PC-3 (cell line): ENCODE results near the gene IZUMO3. TPM values are rescaled to one million over a fixed set of nuclear protein-coding genes. Genes with fewer than 3 reads are reported as not detected.

Experiments used
- ATAC-seq: fragments of 200-7000 bp; cut with Tn5 transposase; 2 replicates; pipeline ENCODE4 v1.9.1; 2020; ENCODE audit warnings: mild to moderate bottlenecking, moderate library complexity
- BruUV-seq: library from RNA; stranded (reverse); fragments of 400-500 nt; replicated peaks from 2 replicates; lab custom pipeline; 2021; lab: Mats Ljungman, UMichigan
- CTCF ChIA-PET: fragments of 300-600 bp; sonication (Branson Sonifier 250); formaldehyde crosslinking; loops from one replicate; lab custom pipeline; 2022; ENCODE audit warnings: antibody characterized with exemption; lab: Charles Lee
- POLR2A ChIA-PET: fragments of 300-600 bp; sonication (Branson Sonifier 250); formaldehyde crosslinking; loops from one replicate; lab custom pipeline; 2022; ENCODE audit warnings: antibody characterized with exemption; ENCODE audit not compliant: unreplicated experiment; lab: Charles Lee
- DNase-seq: peaks from one replicate; pipeline ENCODE4 v3.0.0-alpha.2; 2015
- H2AFZ ChIP-seq: fragments of 300-600 bp; sonication (generic); 2 replicates; pipeline ENCODE4 v1.6.0; 2016; ENCODE audit warnings: antibody characterized with exemption, low read length
- H3F3A ChIP-seq: fragments of 300-600 bp; sonication (generic); one replicate; pipeline ENCODE4 v1.6.0; 2017; ENCODE audit warnings: antibody characterized with exemption, low read length, control low read depth, mild to moderate bottlenecking; ENCODE audit not compliant: unreplicated experiment
- H3K27ac ChIP-seq: fragments of 300-600 bp; sonication (generic); 2 replicates; pipeline ENCODE4 v1.5.1; 2016; ENCODE audit warnings: mild to moderate bottlenecking, low read length
- H3K27me3 ChIP-seq: fragments of 300-600 bp; sonication (generic); 2 replicates; pipeline ENCODE4 v1.6.1; 2016; ENCODE audit warnings: low read length, mixed read lengths
- H3K36me3 ChIP-seq: fragments of 300-600 bp; sonication (generic); 2 replicates; pipeline ENCODE4 v1.6.1; 2016; ENCODE audit warnings: low read depth, mixed run types, low read length, mixed read lengths
- H3K4me1 ChIP-seq: fragments of 300-600 bp; sonication (generic); 2 replicates; pipeline ENCODE4 v1.5.1; 2016; ENCODE audit warnings: low read length; ENCODE audit not compliant: insufficient read depth
- H3K4me2 ChIP-seq: fragments of 300-600 bp; sonication (generic); 2 replicates; pipeline ENCODE4 v1.6.0; 2016; ENCODE audit warnings: low read length
- H3K4me3 ChIP-seq: fragments of 300-600 bp; sonication (generic); 2 replicates; pipeline ENCODE4 v1.5.1; 2016; ENCODE audit warnings: mild to moderate bottlenecking, low read length, mixed read lengths
- H3K79me2 ChIP-seq: fragments of 300-600 bp; sonication (generic); 2 replicates; pipeline ENCODE4 v1.6.1; 2017; ENCODE audit warnings: low read length, mixed read lengths
- H3K9ac ChIP-seq: fragments of 300-600 bp; sonication (generic); 2 replicates; pipeline ENCODE4 v1.6.0; 2016; ENCODE audit warnings: mild to moderate bottlenecking, low read length
- H3K9me2 ChIP-seq: fragments of 300-600 bp; sonication (generic); replicated peaks from 2 replicates; pipeline ENCODE4 v1.6.1; 2016; ENCODE audit warnings: mixed run types, low read length, mixed read lengths
- H3K9me3 ChIP-seq: fragments of 300-600 bp; sonication (generic); 2 replicates; pipeline ENCODE4 v1.6.1; 2016; ENCODE audit warnings: low read length, mixed read lengths
- H4K20me1 ChIP-seq: fragments of 300-600 bp; sonication (generic); 2 replicates; pipeline ENCODE4 v1.6.1; 2016; ENCODE audit warnings: low read length, mixed read lengths
- CTCF ChIP-seq: fragments of 300-600 bp; sonication (generic); conservative IDR thresholded peaks from 2 replicates; pipeline ENCODE4 v1.5.1; 2017; ENCODE audit warnings: antibody characterized with exemption, low read depth, mild to moderate bottlenecking, low read length
- EZH2 ChIP-seq: fragments of 300-600 bp; sonication (generic); IDR thresholded peaks from one replicate; pipeline ENCODE4 v1.6.1; 2017; ENCODE audit warnings: antibody characterized with exemption, mild to moderate bottlenecking, low read length; ENCODE audit not compliant: unreplicated experiment
- EZH2phosphoT487 ChIP-seq: fragments of 300-600 bp; sonication (generic); IDR thresholded peaks from 2 replicates; pipeline ENCODE4 v1.6.1; 2018; ENCODE audit warnings: mild to moderate bottlenecking, antibody characterized with exemption, low read length, borderline replicate concordance
- intact Hi-C: fragments of 100-400 bp; cut with micrococcal nuclease; formaldehyde crosslinking; loops from 2 replicates; pipeline ENCODE4 v1.9.0; 2023
- total RNA-seq: library from RNA; depleted of rRNA; stranded (reverse); fragments of >200 nt; gene quantifications from 2 replicates; pipeline ENCODE4 v1.2.3, GENCODE V29; 2014

The IZUMO3 gene
- total RNA-seq, 1 experiment from 2014 or later: not detected

- Histone ChIP-seq H3K79me2 (no peaks in the 10 kb centered on the region), H3K9me3 (no peaks in the 10 kb centered on the region), H3K36me3 (no peaks in the 10 kb centered on the region), H3K9ac (no peak overlapping the region), H3K4me1 (no peaks in the 10 kb centered on the region), H4K20me1 (no peaks in the 10 kb centered on the region), H3K27ac (no peak overlapping the region), H3F3A (no peaks in the 10 kb centered on the region), H3K9me2 (no peaks in the 10 kb centered on the region), H3K27me3 (no peaks in the 10 kb centered on the region), H3K4me3 (no peak overlapping the region), H3K4me2 (no peak overlapping the region), H2AFZ (no peak overlapping the region)
- ATAC-seq: no peak
- no TSS peak for BruUV-seq
- CTCF ChIA-PET: interaction anchor here (0.6 kb wide), 1 partner anchor 210 kb away, joined by 3 read pairs; no protein-coding TSS in a partner anchor
- DNase-seq: no peak
- POLR2A ChIA-PET: no interaction called here
- intact Hi-C loops: no loop called here
- TF ChIP-seq EZH2 (no peak), EZH2phosphoT487 (no peak), CTCF (no peak)
Observed at GRCh38 chr9:24552526-24553182, 7.0 kb upstream of the IZUMO3 start.

GRCh38 chr9:24545285-24545684 lies 412 bp downstream of the IZUMO3 start:
- H4K20me1 ChIP-seq: no peaks in the 10 kb centered on the region
- H3F3A ChIP-seq: no peaks in the 10 kb centered on the region
- no peaks in the 10 kb centered on the region for H3K4me1 ChIP-seq
- H3K9me2 ChIP-seq: no peaks in the 10 kb centered on the region
- POLR2A ChIA-PET: no interaction called here
- CTCF ChIA-PET: no interaction called here
- H3K4me3 ChIP-seq: no peak overlapping the region
- intact Hi-C loops: no loop called here
- no peaks in the 10 kb centered on the region for H3K9me3 ChIP-seq
- DNase-seq (no peak), ATAC-seq (no peak)
- no peak overlapping the region for H3K9ac ChIP-seq
- H3K27ac ChIP-seq: no peak overlapping the region
- H3K27me3 ChIP-seq: no peaks in the 10 kb centered on the region
- no peak overlapping the region for H3K4me2 ChIP-seq
- BruUV-seq: no TSS peak
- TF ChIP-seq EZH2: no peak
- no peak for TF ChIP-seq EZH2phosphoT487
- H3K79me2 ChIP-seq: no peaks in the 10 kb centered on the region
- H3K36me3 ChIP-seq: no peaks in the 10 kb centered on the region
- H2AFZ ChIP-seq: no peak overlapping the region

GRCh38 chr9:24518545-24518944 lies 27.2 kb downstream of the IZUMO3 start:
- no peaks in the 10 kb centered on the region for H3F3A ChIP-seq
- no peaks in the 10 kb centered on the region for H3K27me3 ChIP-seq
- H3K79me2 ChIP-seq: no peaks in the 10 kb centered on the region
- H3K4me1 ChIP-seq: no peaks in the 10 kb centered on the region
- ChIA-PET POLR2A (no interaction called here), CTCF (no interaction called here)
- ATAC-seq (no peak), DNase-seq (no peak)
- no peaks in the 10 kb centered on the region for H3K36me3 ChIP-seq
- no TSS peak for BruUV-seq
- H3K4me3 ChIP-seq: no peak overlapping the region
- no peak overlapping the region for H3K4me2 ChIP-seq
- H3K9me2 ChIP-seq: no peaks in the 10 kb centered on the region
- no peaks in the 10 kb centered on the region for H4K20me1 ChIP-seq
- no peak overlapping the region for H3K9ac ChIP-seq
- H2AFZ ChIP-seq: no peak overlapping the region
- intact Hi-C loops: no loop called here
- TF ChIP-seq EZH2: no peak
- no peak for TF ChIP-seq EZH2phosphoT487
- TF ChIP-seq CTCF: no peak
- no peak overlapping the region for H3K27ac ChIP-seq
- no peaks in the 10 kb centered on the region for H3K9me3 ChIP-seq
